HepG2 (cell line): ENCODE results near the gene FAAP100. TPM values are rescaled to one million over a fixed set of nuclear protein-coding genes. Genes with fewer than 3 reads are reported as not detected.

Source experiments
- BORCS8-MEF2B ChIP-seq: sonication (generic); formaldehyde crosslinking; IDR thresholded peaks from 2 replicates; pipeline ENCODE4 v1.8.0; 2022; ENCODE audit warnings: mild to moderate bottlenecking, missing genetic modification reagents
- BRF2 ChIP-seq: sonication (generic); formaldehyde crosslinking; IDR thresholded peaks from 2 replicates; pipeline ENCODE4 v1.8.1; 2022; ENCODE audit warnings: mild to moderate bottlenecking, missing genetic modification reagents
- DRAP1 ChIP-seq: IDR thresholded peaks from 2 replicates; pipeline ENCODE4 v1.6.1; 2016; ENCODE audit warnings: missing genetic modification reagents, missing compliant biosample characterization
- FOXK1 ChIP-seq: sonication (generic); formaldehyde crosslinking; IDR thresholded peaks from 2 replicates; pipeline ENCODE4 v1.4.0; 2020; ENCODE audit warnings: low read depth, missing genetic modification reagents, borderline replicate concordance
- KDM6A ChIP-seq: IDR thresholded peaks from 2 replicates; pipeline ENCODE4 v1.6.1; 2016; ENCODE audit warnings: low read depth
- NFATC3 ChIP-seq: sonication (generic); formaldehyde crosslinking; IDR thresholded peaks from 2 replicates; pipeline ENCODE4 v1.5.1; 2020; ENCODE audit warnings: mild to moderate bottlenecking, missing genetic modification reagents
- POLR2G ChIP-seq: fragments of 200-400 bp; formaldehyde crosslinking; IDR thresholded peaks from 2 replicates; pipeline ENCODE4 v1.6.1; 2018; ENCODE audit warnings: mild to moderate bottlenecking, low read depth, low read length, moderate library complexity
- PRDM15 ChIP-seq: sonication (generic); formaldehyde crosslinking; IDR thresholded peaks from 2 replicates; pipeline ENCODE4 v1.4.0; 2020; ENCODE audit warnings: missing genetic modification reagents
- PRPF4 ChIP-seq: fragments of 200-400 bp; formaldehyde crosslinking; IDR thresholded peaks from 2 replicates; pipeline ENCODE4 v1.6.1; 2016; ENCODE audit warnings: low read length, low read depth; ENCODE audit not compliant: poor library complexity, severe bottlenecking
- RAD21 ChIP-seq: fragments of 450-650 bp; formaldehyde crosslinking; IDR thresholded peaks from 2 replicates; pipeline ENCODE4 v1.5.0; 2020; ENCODE audit warnings: mild to moderate bottlenecking
- RFXAP ChIP-seq: sonication (generic); formaldehyde crosslinking; IDR thresholded peaks from 2 replicates; pipeline ENCODE4 v1.4.0; 2020; ENCODE audit warnings: missing genetic modification reagents, borderline replicate concordance
- SALL2 ChIP-seq: sonication (generic); formaldehyde crosslinking; IDR thresholded peaks from 2 replicates; pipeline ENCODE4 v1.8.1; 2023; ENCODE audit warnings: mild to moderate bottlenecking, missing genetic modification reagents, inconsistent platforms
- SAP130 ChIP-seq: IDR thresholded peaks from 2 replicates; pipeline ENCODE4 v1.6.1; 2016; ENCODE audit warnings: low read depth
- SSRP1 ChIP-seq: IDR thresholded peaks from 2 replicates; pipeline ENCODE4 v1.6.1; 2016; ENCODE audit warnings: control low read depth
- TBX3 ChIP-seq: fragments of 450-650 bp; IDR thresholded peaks from 2 replicates; pipeline ENCODE4 v1.6.1; 2017; ENCODE audit warnings: antibody characterized with exemption, mild to moderate bottlenecking, inconsistent platforms, borderline replicate concordance
- TEAD3 ChIP-seq: optimal IDR thresholded peaks from 2 replicates; pipeline ENCODE3; 2016; ENCODE audit warnings: borderline replicate concordance
- THYN1 ChIP-seq: sonication (generic); formaldehyde crosslinking; IDR thresholded peaks from 2 replicates; pipeline ENCODE4 v1.8.1; 2023; ENCODE audit warnings: low read depth, mild to moderate bottlenecking, moderate library complexity, missing genetic modification reagents, borderline replicate concordance
- TOPORS ChIP-seq: sonication (generic); formaldehyde crosslinking; IDR thresholded peaks from 2 replicates; pipeline ENCODE4 v1.8.0; 2023; ENCODE audit warnings: mild to moderate bottlenecking, missing genetic modification reagents
- ZFP37 ChIP-seq: sonication (generic); formaldehyde crosslinking; IDR thresholded peaks from 2 replicates; pipeline ENCODE4 v1.4.0; 2020; ENCODE audit warnings: missing genetic modification reagents, borderline replicate concordance
- ZNF12 ChIP-seq: sonication (generic); formaldehyde crosslinking; IDR thresholded peaks from 2 replicates; pipeline ENCODE4 v1.5.0; 2020; ENCODE audit warnings: missing genetic modification reagents
- ZNF225 ChIP-seq: sonication (generic); formaldehyde crosslinking; IDR thresholded peaks from 2 replicates; pipeline ENCODE4 v1.4.0; 2020; ENCODE audit warnings: mild to moderate bottlenecking, missing genetic modification reagents
- ZNF264 ChIP-seq: sonication (generic); formaldehyde crosslinking; IDR thresholded peaks from 2 replicates; pipeline ENCODE4 v1.4.0; 2020; ENCODE audit warnings: missing genetic modification reagents
- ZNF282 ChIP-seq: fragments of 450-650 bp; IDR thresholded peaks from 2 replicates; pipeline ENCODE4 v1.6.1; 2018; ENCODE audit not compliant: partially characterized antibody
- ZNF333 ChIP-seq: sonication (generic); formaldehyde crosslinking; IDR thresholded peaks from 2 replicates; pipeline ENCODE4 v1.4.0; 2020; ENCODE audit warnings: mild to moderate bottlenecking, missing genetic modification reagents, borderline replicate concordance
- ZNF615 ChIP-seq: sonication (generic); formaldehyde crosslinking; IDR thresholded peaks from 2 replicates; pipeline ENCODE4 v1.5.0; 2020; ENCODE audit warnings: mild to moderate bottlenecking, missing genetic modification reagents, borderline replicate concordance
- ZNF644 ChIP-seq: IDR thresholded peaks from 2 replicates; pipeline ENCODE4 v1.6.1; 2016; ENCODE audit warnings: low read depth
- ZNF691 ChIP-seq: sonication (generic); formaldehyde crosslinking; IDR thresholded peaks from 2 replicates; pipeline ENCODE4 v1.4.0; 2020; ENCODE audit warnings: missing genetic modification reagents, low read depth, mild to moderate bottlenecking, borderline replicate concordance
- polyA plus RNA-seq, 8 experiments: library from polyadenylated mRNA; depleted of rRNA in 3 of 8; stranded (reverse) in 7 of 8; unstranded in 1 of 8; fragments of >200 nt; fragmentation: Illumina TruSeq in 4 of 8; extraction: Trizol in 4 of 8; gene quantifications; 2 replicates each; pipeline versions ENCODE4 v1.2.1 to v1.2.3, GENCODE V29; 2011 to 2016; ENCODE audit warnings: low read depth in 4 of 8, missing spikeins in 1 of 8, mixed read lengths in 1 of 8; ENCODE audit not compliant: insufficient read depth in 1 of 8
- total RNA-seq, 5 experiments: library from RNA; depleted of rRNA; stranded (reverse); fragments of >200 nt; fragmentation: Illumina TruSeq; extraction: Trizol; gene quantifications; 2 replicates each; pipeline ENCODE4 v1.2.3, GENCODE V29; 2016; ENCODE audit warnings: low read depth in 1 of 5

The FAAP100 gene
- total and polyA plus RNA-seq, 2 of the 13 experiments (the other 11 are each of a cell fraction or from before 2014, with no cell fraction given): 7.6 to 20.8 TPM

GRCh38 chr17:81533339-81534141 is 18.6 kb downstream of the FAAP100 start (continued):
- TF ChIP-seq POLR2G: peak; percentile 36; the same call in 1 of the 2 replicates
- TF ChIP-seq ZFP37 (CRISPR knock-in tag): no peak
- no peak for TF ChIP-seq FOXK1
- no peak for TF ChIP-seq RFXAP
- no peak for TF ChIP-seq PRPF4
- TF ChIP-seq SALL2 (CRISPR knock-in tag): no peak
- TF ChIP-seq ZNF615 (CRISPR knock-in tag): no peak
- no peak for TF ChIP-seq ZNF264 (CRISPR knock-in tag)
- no peak for TF ChIP-seq THYN1 (CRISPR knock-in tag)
- TF ChIP-seq TOPORS (CRISPR knock-in tag): no peak
- TF ChIP-seq PRDM15 (CRISPR knock-in tag): peak; percentile 9; the same call in 1 of the 2 replicates
- no peak for TF ChIP-seq RAD21 (CRISPR knock-in tag)
- no peak for TF ChIP-seq ZNF12 (CRISPR knock-in tag)
- peak; percentile 37 for TF ChIP-seq TEAD3 (CRISPR knock-in tag)
- TF ChIP-seq NFATC3: no peak
- TF ChIP-seq ZNF644 (CRISPR knock-in tag): no peak
- no peak for TF ChIP-seq ZNF691 (CRISPR knock-in tag)
- no peak for TF ChIP-seq DRAP1 (CRISPR knock-in tag)
- no peak for TF ChIP-seq BORCS8-MEF2B (CRISPR knock-in tag)
- TF ChIP-seq ZNF225 (CRISPR knock-in tag): no peak
- TF ChIP-seq ZNF333 (CRISPR knock-in tag): no peak
- TF ChIP-seq KDM6A (CRISPR knock-in tag): no peak
- no peak for TF ChIP-seq ZNF282
- no peak for TF ChIP-seq SAP130
- TF ChIP-seq BRF2 (CRISPR knock-in tag): no peak
- TF ChIP-seq SSRP1 (CRISPR knock-in tag): no peak
- TF ChIP-seq TBX3: no peak
